OCI-LY3 (cell line): ENCODE results near the gene ALDH3B2.
"Not testable (repeated sequence)": the region's sequence is repeated elsewhere in the genome, so short reads cannot be mapped to it uniquely, and the experiment has no call there.

Source experiments
- CTCF ChIP-seq: fragments of 200-600, 300-600 bp; sonication (generic); IDR thresholded peaks from 2 replicates; pipeline ENCODE4 v1.5.1; 2014; ENCODE audit warnings: antibody characterized with exemption, low read length, low read depth
- EZH2phosphoT487 ChIP-seq: fragments of 200-600 bp; shearing (Covaris generic); IDR thresholded peaks from 2 replicates; pipeline ENCODE4 v1.6.1; 2018; ENCODE audit warnings: antibody characterized with exemption, mixed run types, low read depth

DNA sequence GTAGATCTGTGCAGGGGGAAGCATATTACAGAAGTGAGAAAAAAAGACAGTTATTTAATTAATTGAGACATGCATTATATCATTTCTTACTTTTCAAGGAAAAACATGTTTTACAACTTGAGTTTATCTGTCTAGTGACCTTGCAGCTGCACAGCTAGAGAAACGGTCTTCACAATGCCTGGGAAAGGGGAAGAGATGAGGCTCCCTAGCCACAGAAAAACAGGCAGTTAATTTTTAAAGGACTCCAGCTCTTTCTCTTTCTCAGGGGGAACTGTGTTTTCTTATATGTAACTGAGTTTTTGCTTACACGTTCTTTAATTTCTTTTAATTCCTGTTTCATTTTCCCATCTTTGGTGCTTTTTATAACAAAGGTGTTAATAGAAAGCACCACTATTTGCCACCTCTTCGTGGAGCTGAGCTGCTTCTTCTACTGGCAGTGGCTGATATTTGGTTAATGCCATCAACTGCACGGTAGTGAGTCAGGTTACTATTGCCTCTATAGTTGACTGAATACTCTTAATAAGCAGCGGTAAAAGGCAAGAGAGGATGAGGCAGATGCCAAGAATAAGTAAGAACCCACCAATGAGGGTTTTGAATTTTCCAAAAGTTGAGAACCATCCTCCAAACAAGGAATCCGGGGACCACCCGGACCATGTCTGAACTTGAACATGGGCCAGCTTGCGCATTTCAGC is 11.4 kb upstream of the ALDH3B2 start:
- not testable (repeated sequence) for TF ChIP-seq CTCF, EZH2phosphoT487
